SW480 (cell line): ENCODE measurements around the gene SLAMF6.
"Not testable (repeated sequence)": the region's sequence is repeated elsewhere in the genome, so short reads cannot be mapped to it uniquely, and the experiment has no call there.

Experiments used
- DNase-seq: peaks from one replicate; pipeline ENCODE4 v3.0.0-alpha.2; 2016; ENCODE audit warnings: low spot score

Gene SLAMF6

GRCh38 chr1:160542303-160542945 lies 19.4 kb upstream of the SLAMF6 start:
- no peak for DNase-seq

- no peak for DNase-seq
Measured at GRCh38 chr1:160541622-160542302, 18.7 kb upstream of the SLAMF6 start.

GRCh38 chr1:160540859-160541233 lies 17.8 kb upstream of the SLAMF6 start:
- DNase-seq, result no peak

GRCh38 chr1:160539990-160540858 lies 17.2 kb upstream of the SLAMF6 start:
- DNase-seq, result peak; percentile 81

- no peak for DNase-seq
Measured at GRCh38 chr1:160539684-160539989, 16.6 kb upstream of the SLAMF6 start.

- peak; percentile 74 for DNase-seq
Measured at GRCh38 chr1:160538985-160539651, 16.1 kb upstream of the SLAMF6 start.

- no peak for DNase-seq
Measured at GRCh38 chr1:160537714-160538665, 14.9 kb upstream of the SLAMF6 start.

- DNase-seq, result no peak
Measured at GRCh38 chr1:160534823-160535605, 12.0 kb upstream of the SLAMF6 start.

GRCh38 chr1:160532557-160532813 lies 9.4 kb upstream of the SLAMF6 start:
- not testable (repeated sequence) for DNase-seq

- not testable (repeated sequence) for DNase-seq
Measured at GRCh38 chr1:160531809-160532556, 8.9 kb upstream of the SLAMF6 start.

- not testable (repeated sequence) for DNase-seq
Measured at GRCh38 chr1:160529401-160529952, 6.4 kb upstream of the SLAMF6 start.

- not testable (repeated sequence) for DNase-seq
Measured at GRCh38 chr1:160523789-160524188, 734 bp upstream of the SLAMF6 start.

GRCh38 chr1:160522136-160522535 lies 919 bp downstream of the SLAMF6 start:
- no peak for DNase-seq

- no peak for DNase-seq
Measured at GRCh38 chr1:160521554-160521953, 1.5 kb downstream of the SLAMF6 start.

- DNase-seq, result no peak
Measured at GRCh38 chr1:160520999-160521398, 2.1 kb downstream of the SLAMF6 start.

GRCh38 chr1:160520582-160520981 lies 2.5 kb downstream of the SLAMF6 start:
- peak; percentile 43 for DNase-seq

GRCh38 chr1:160519642-160520435 lies 3.2 kb downstream of the SLAMF6 start:
- DNase-seq, result peak; percentile 81

GRCh38 chr1:160517519-160517918 lies 5.5 kb downstream of the SLAMF6 start:
- DNase-seq, result not testable (repeated sequence)

GRCh38 chr1:160515908-160516307 lies 7.1 kb downstream of the SLAMF6 start:
- DNase-seq, result not testable (repeated sequence)
